Measurements from ENCODE around the gene WAPL. TPM values are rescaled to one million over a fixed set of nuclear protein-coding genes. Genes with fewer than 3 reads are reported as not detected.
A peak's percentile ranks its signal among the peaks of the same experiment; 100 is the strongest.
"Not testable (repeated sequence)": the region's sequence is repeated elsewhere in the genome, so short reads cannot be mapped to it uniquely, and the experiment has no call there.

The WAPL gene, protein sequence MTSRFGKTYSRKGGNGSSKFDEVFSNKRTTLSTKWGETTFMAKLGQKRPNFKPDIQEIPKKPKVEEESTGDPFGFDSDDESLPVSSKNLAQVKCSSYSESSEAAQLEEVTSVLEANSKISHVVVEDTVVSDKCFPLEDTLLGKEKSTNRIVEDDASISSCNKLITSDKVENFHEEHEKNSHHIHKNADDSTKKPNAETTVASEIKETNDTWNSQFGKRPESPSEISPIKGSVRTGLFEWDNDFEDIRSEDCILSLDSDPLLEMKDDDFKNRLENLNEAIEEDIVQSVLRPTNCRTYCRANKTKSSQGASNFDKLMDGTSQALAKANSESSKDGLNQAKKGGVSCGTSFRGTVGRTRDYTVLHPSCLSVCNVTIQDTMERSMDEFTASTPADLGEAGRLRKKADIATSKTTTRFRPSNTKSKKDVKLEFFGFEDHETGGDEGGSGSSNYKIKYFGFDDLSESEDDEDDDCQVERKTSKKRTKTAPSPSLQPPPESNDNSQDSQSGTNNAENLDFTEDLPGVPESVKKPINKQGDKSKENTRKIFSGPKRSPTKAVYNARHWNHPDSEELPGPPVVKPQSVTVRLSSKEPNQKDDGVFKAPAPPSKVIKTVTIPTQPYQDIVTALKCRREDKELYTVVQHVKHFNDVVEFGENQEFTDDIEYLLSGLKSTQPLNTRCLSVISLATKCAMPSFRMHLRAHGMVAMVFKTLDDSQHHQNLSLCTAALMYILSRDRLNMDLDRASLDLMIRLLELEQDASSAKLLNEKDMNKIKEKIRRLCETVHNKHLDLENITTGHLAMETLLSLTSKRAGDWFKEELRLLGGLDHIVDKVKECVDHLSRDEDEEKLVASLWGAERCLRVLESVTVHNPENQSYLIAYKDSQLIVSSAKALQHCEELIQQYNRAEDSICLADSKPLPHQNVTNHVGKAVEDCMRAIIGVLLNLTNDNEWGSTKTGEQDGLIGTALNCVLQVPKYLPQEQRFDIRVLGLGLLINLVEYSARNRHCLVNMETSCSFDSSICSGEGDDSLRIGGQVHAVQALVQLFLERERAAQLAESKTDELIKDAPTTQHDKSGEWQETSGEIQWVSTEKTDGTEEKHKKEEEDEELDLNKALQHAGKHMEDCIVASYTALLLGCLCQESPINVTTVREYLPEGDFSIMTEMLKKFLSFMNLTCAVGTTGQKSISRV (N-terminal part only)
- total RNA-seq: 10 to 100 TPM; 24.1 to 38.9 TPM

DNA sequence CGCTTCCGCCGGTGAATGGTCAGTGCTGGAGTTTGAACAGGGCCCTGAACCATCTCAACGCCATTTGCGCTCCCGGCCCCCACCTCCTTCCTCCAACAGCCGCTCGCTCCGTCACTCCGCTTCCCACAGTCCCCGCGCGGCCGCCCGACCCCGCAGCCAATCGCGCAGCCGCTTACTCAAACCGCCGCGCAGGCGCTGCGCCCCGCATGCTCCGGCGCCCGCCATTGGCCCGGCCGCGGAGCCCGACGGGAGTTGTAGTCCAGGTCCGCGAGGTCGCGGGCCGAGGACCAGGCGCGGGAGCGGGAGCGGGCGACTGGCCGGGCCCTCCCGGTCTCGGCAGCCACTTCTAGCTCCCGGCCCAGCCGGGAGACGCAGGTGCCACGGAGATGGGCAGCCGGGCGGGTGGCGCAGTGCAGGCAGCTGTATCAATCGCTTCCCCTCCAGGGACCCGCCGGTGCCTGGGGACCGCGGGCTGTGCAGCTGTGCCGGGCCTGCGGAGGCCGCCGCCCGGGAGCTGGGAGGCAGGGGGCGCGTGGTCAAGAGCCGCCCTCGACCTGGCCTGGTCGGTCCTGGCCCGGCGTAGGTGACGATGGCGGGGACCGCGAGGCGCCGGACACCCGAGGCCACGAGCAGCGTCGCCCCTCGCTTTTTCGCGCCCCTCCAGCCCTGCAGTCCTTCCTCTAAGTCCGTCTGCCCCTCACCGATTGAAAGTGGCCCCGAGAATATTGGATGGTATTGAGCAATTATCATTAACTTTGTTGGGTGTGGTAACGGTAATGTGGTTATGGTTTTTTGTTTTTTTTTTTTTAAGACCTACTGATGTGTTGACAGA is at the start of gene WAPL:
TSS of gene WAPL (minus strand) at position 115 of the 832 bp plus-strand sequence. CDS start 3,723 bp downstream, outside the sequence.
- Histone ChIP-seq H3K36me3 (replicated peaks in 1 of 2; ENCODE audit: insufficient read depth in 1 of 2, low read depth in 2 of 2) (no peaks in the 10 kb centered on the region), H3K9me3 (no peaks in the 10 kb centered on the region), H3K4me1 (peaks cover 51% of the 10 kb centered on the region), H3K4me3 (peak within 1 kb of the TSS; percentile 72 to 83), H3K27ac (peak within 1 kb of the TSS; percentile 91 to 96 (median 95)), H3K27me3 (no peaks in the 10 kb centered on the region)
- 0% methylated on average over 6 to 76 of the region's 87 CpGs for WGBS, 2 donors
- TF ChIP-seq POLR2A (IDR thresholded peaks at IDR 0.05): peak; percentile 80 to 88 (median 86)
- TF ChIP-seq, protein P1, sequence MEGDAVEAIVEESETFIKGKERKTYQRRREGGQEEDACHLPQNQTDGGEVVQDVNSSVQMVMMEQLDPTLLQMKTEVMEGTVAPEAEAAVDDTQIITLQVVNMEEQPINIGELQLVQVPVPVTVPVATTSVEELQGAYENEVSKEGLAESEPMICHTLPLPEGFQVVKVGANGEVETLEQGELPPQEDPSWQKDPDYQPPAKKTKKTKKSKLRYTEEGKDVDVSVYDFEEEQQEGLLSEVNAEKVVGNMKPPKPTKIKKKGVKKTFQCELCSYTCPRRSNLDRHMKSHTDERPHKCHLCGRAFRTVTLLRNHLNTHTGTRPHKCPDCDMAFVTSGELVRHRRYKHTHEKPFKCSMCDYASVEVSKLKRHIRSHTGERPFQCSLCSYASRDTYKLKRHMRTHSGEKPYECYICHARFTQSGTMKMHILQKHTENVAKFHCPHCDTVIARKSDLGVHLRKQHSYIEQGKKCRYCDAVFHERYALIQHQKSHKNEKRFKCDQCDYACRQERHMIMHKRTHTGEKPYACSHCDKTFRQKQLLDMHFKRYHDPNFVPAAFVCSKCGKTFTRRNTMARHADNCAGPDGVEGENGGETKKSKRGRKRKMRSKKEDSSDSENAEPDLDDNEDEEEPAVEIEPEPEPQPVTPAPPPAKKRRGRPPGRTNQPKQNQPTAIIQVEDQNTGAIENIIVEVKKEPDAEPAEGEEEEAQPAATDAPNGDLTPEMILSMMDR (IDR thresholded peaks at IDR 0.05): no peak
- intact Hi-C loops (cut with DNase I): loop anchor here (10.0 kb wide), 1 partner anchor 63 kb away; no protein-coding TSS in a partner anchor
- DNase-seq (peak; percentile 94 to 96 (median 96)), ATAC-seq (peak; percentile 99)

DNA sequence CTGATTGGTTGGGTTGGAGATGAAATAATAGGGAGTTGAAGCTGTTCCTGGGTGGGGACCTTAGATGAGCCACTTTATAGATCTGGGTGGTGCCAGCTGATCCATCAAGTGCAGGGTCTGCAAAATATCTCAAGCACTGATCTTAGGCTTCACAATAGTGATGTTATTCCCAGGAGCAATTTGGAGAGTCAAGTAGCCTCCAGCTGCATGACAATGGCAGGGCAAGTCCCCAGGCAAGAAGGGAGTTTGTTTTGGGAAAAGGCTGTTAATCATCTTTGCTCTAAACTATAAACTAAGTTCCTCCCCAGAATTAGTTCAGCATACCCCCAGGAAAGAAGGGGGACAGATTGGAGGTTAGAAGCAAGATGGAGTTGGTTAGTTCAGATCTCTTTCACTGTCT is 47.7 kb upstream of the WAPL start:
- H3K4me3 ChIP-seq: no peak overlapping the region
- ATAC-seq (no peak), DNase-seq (no peak)
- no peaks in the 10 kb centered on the region for H3K36me3 ChIP-seq (replicated peaks in 1 of 2; ENCODE audit: insufficient read depth in 1 of 2, low read depth in 2 of 2)
- no peaks in the 10 kb centered on the region for H3K4me1 ChIP-seq
- H3K27me3 ChIP-seq: no peaks in the 10 kb centered on the region
- no peak overlapping the region for H3K27ac ChIP-seq
- H3K9me3 ChIP-seq: peaks cover 0 to 5% (median 0%) of the 10 kb centered on the region in 3 donors
- intact Hi-C loops (cut with DNase I): no loop called here
- TF ChIP-seq, protein P1 (IDR thresholded peaks at IDR 0.05): no peak

DNA sequence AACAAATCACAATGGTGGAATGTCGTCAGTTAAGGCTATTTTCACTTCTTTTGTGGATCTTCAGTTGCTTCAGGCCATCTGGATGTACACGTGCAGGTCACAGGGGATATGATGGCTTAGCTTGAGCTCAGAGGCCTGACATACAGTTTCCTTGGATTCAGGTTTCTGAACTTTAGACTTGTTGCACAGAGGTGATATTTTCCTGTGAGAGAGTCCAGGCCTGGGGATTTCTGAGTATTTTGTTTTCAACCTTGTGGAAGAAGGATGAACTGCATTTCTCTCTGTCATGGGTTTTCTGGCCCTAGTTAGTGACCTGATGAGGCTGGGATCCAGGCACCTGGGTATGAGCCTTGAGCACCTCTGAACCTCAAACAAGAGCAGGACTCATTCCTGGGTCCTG is 44.9 kb upstream of the WAPL start:
- H3K4me1 ChIP-seq; H3K27ac ChIP-seq; intact Hi-C loops (cut with DNase I); ATAC-seq; H3K27me3 ChIP-seq; H3K9me3 ChIP-seq; H3K36me3 ChIP-seq (replicated peaks in 1 of 2; ENCODE audit: insufficient read depth in 1 of 2, low read depth in 2 of 2); H3K4me3 ChIP-seq; DNase-seq: not testable (repeated sequence)
- 81% methylated on average over 2 of the region's 2 CpGs for WGBS, 2 donors

DNA sequence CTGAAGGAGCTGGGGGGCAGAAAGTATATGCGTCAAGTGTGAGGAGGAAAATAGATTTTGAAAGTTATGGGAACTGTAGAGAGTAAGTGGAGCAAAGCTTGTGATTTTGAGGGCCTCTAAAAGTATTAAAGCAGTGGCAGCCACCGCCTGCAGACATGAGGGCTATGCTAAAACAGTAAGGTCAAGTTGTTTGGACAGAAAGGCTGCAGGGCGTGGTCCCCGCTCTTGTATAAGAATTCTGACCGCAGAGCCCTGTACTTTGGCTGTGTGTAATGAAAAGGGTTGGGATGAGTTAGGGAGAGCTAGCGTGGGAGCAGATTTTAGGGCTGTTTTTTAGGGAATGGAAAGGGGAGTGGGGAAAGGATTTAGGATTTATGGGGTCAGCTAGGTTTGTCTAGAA is 41.7 kb upstream of the WAPL start:
- intact Hi-C loops (cut with DNase I); H3K9me3 ChIP-seq; H3K27me3 ChIP-seq; H3K27ac ChIP-seq; DNase-seq; H3K4me3 ChIP-seq; ATAC-seq; H3K4me1 ChIP-seq; H3K36me3 ChIP-seq (replicated peaks in 1 of 2; ENCODE audit: insufficient read depth in 1 of 2, low read depth in 2 of 2): not testable (repeated sequence)
- 84 to 89% methylated on average over 6 of the region's 6 CpGs for WGBS, 2 donors

DNA sequence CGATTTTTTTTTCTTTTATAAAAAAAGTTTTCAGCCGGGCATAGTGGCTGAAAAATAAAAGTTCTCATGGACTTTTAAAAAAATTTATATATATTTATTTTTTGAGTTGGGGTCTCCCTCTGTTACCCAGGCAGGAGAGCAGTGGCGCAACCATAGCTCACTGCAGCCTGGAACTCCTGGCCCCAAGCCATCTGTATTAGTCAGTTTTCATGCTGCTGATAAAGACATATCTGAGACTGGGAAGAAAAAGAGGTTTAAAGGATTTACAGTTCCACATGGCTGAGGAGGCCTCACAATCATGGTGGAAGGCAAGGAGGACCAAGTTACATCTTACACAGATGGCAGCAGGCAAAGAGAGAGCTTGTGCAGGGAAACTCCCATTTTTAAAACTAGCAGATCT is 37.1 kb upstream of the WAPL start:
- H3K9me3 ChIP-seq; H3K27me3 ChIP-seq; intact Hi-C loops (cut with DNase I); H3K4me1 ChIP-seq; H3K36me3 ChIP-seq (replicated peaks in 1 of 2; ENCODE audit: insufficient read depth in 1 of 2, low read depth in 2 of 2); H3K27ac ChIP-seq; H3K4me3 ChIP-seq: not testable (repeated sequence)
- WGBS, 2 donors: 71 to 75% methylated on average over 3 of the region's 3 CpGs
- peak; percentile 43 to 70 (median 54) for DNase-seq
- peak; percentile 48 for ATAC-seq
